ENCODE measurements around the gene KCNIP2. TPM values are rescaled to one million over a fixed set of nuclear protein-coding genes. Genes with fewer than 3 reads are reported as not detected.

The KCNIP2 gene
- total RNA-seq, 1 experiment from 2014 or later = 8.5 TPM

DNA sequence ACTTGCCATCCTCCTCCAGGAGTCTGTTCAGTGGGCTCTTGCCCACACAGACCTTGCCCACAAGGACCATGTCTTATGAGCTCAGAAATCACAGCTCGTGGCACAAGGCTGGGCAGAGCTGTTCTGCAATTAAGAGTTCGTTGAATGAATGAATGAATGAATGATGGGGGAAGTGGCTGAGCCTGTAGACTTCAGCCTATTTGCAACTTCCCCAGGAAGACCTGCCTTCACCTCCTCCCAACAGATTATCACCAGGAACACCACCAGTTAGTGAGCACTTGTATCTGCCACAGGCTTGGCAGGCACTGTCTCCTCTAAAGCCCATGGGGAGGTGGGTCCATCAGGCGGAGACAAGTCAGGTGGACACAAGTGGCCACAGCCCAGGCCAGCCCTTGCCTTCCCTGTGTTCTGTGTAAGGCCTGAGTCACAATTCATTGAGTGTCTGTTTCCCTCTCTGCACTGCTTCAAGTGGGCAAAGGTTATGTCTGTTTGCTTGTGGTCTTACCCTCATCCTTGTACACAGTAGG, 65.9 kb downstream of the KCNIP2 start:
- Histone ChIP-seq H3K36me3 (ENCODE audit: control insufficient read depth in 1 of 2, insufficient read depth in 2 of 2, low read length in 2 of 2) (peaks cover 0 to 28% of the 10 kb centered on the region in 2 experiments; a peak in 1 of 4 replicates), H3K27ac (ENCODE audit: low read depth, low read length) (no peak overlapping the region), H3K79me2 (ENCODE audit: insufficient read depth, low read length) (peaks cover 36% of the 10 kb centered on the region), H3K9me3 (ENCODE audit: control insufficient read depth in 1 of 2, insufficient read depth in 1 of 2, low read depth in 1 of 2, low read length in 2 of 2) (no peaks in the 10 kb centered on the region), H3K4me3 (replicated peaks in 1 of 2; ENCODE audit: low read depth in 1 of 2, low read length in 2 of 2) (no peak overlapping the region), H3K9ac (ENCODE audit: low read length) (no peak overlapping the region), H3K4me1 (ENCODE audit: control insufficient read depth in 1 of 2, insufficient read depth in 2 of 2, low read length in 2 of 2) (peaks cover 19 to 30% of the 10 kb centered on the region in 2 experiments), H2AFZ (ENCODE audit: low read depth, low read length, poor library complexity, severe bottlenecking) (no peak overlapping the region), H4K20me1 (ENCODE audit: insufficient read depth) (peaks cover 3% of the 10 kb centered on the region; the same call in 1 of the 2 replicates), H3K9me2 (ENCODE audit: insufficient read depth) (no peaks in the 10 kb centered on the region), H3K27me3 (ENCODE audit: insufficient read depth, low read length) (no peaks in the 10 kb centered on the region), H3K4me2 (ENCODE audit: low read length) (no peak overlapping the region)
- RAD21 ChIA-PET (ENCODE audit: low non-redundant PET in 1 of 2, low total read pairs in 2 of 2, uncharacterized antibody in 2 of 2, unreplicated experiment in 2 of 2) = no interaction called here
- no TSS peak for BruUV-seq (replicated peaks)
- TF ChIP-seq REST (IDR thresholded peaks at IDR 0.05; ENCODE audit: low read depth) (no peak), ZNF274 (IDR thresholded peaks at IDR 0.05; ENCODE audit: low read depth, low read length) (no peak), EZH2 (IDR thresholded peaks at IDR 0.05) (no peak), RAD21 (IDR thresholded peaks at IDR 0.05; ENCODE audit: low read depth) (no peak), ZFX (IDR thresholded peaks at IDR 0.05) (no peak), EGR1 (IDR thresholded peaks at IDR 0.05; ENCODE audit: low read depth) (no peak), SP1 (IDR thresholded peaks at IDR 0.05; ENCODE audit: low read depth) (no peak), CEBPB (IDR thresholded peaks at IDR 0.05; ENCODE audit: low read depth) (no peak), SRF (IDR thresholded peaks at IDR 0.05; ENCODE audit: low read depth) (no peak), SIN3A (IDR thresholded peaks at IDR 0.05; ENCODE audit: low read depth) (no peak), MAX (IDR thresholded peaks at IDR 0.05) (no peak), POLR2A (IDR thresholded peaks at IDR 0.05; ENCODE audit: borderline replicate concordance, extremely low read depth, insufficient read depth, insufficient read length) (no peak), YY1 (IDR thresholded peaks at IDR 0.05; ENCODE audit: extremely low read depth, insufficient replicate concordance, low read depth, low read length) (no peak), ZBTB33 (IDR thresholded peaks at IDR 0.05; ENCODE audit: extremely low read depth, insufficient replicate concordance, low read length) (no peak), ELF1 (IDR thresholded peaks at IDR 0.05; ENCODE audit: borderline replicate concordance, low read depth) (no peak), JUND (IDR thresholded peaks at IDR 0.05) (no peak), FOSL1 (IDR thresholded peaks at IDR 0.05; ENCODE audit: low read depth) (no peak), TCF7L2 (IDR thresholded peaks at IDR 0.05; ENCODE audit: borderline replicate concordance, extremely low read depth, insufficient read depth, insufficient read length) (no peak)
- TF ChIP-seq, protein P1, sequence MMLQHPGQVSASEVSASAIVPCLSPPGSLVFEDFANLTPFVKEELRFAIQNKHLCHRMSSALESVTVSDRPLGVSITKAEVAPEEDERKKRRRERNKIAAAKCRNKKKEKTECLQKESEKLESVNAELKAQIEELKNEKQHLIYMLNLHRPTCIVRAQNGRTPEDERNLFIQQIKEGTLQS (IDR thresholded peaks at IDR 0.05) = no peak
- TF ChIP-seq, protein P2, sequence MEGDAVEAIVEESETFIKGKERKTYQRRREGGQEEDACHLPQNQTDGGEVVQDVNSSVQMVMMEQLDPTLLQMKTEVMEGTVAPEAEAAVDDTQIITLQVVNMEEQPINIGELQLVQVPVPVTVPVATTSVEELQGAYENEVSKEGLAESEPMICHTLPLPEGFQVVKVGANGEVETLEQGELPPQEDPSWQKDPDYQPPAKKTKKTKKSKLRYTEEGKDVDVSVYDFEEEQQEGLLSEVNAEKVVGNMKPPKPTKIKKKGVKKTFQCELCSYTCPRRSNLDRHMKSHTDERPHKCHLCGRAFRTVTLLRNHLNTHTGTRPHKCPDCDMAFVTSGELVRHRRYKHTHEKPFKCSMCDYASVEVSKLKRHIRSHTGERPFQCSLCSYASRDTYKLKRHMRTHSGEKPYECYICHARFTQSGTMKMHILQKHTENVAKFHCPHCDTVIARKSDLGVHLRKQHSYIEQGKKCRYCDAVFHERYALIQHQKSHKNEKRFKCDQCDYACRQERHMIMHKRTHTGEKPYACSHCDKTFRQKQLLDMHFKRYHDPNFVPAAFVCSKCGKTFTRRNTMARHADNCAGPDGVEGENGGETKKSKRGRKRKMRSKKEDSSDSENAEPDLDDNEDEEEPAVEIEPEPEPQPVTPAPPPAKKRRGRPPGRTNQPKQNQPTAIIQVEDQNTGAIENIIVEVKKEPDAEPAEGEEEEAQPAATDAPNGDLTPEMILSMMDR (IDR thresholded peaks at IDR 0.05 in 2 of 3, conservative IDR thresholded peaks at IDR 0.05 in 1 of 3; ENCODE audit: borderline replicate concordance in 1 of 3, insufficient read depth in 1 of 3, low read depth in 2 of 3, low read length in 2 of 3) = no peak
- intact Hi-C loops (cut with micrococcal nuclease) = no loop called here
- CTCF ChIA-PET = interaction anchor here (1.7 kb wide), 1 partner anchor 175 kb away, joined by 6 read pairs; no protein-coding TSS in a partner anchor
- POLR2A ChIA-PET = no interaction called here
- ATAC-seq (no peak), DNase-seq (ENCODE audit: low read depth, low spot score) (no peak)

All from HCT116 (cell line).